ENCODE results near the gene ROR1. TPM values are rescaled to one million over a fixed set of nuclear protein-coding genes. Genes with fewer than 3 reads are reported as not detected.

Gene ROR1
- total and polyA plus RNA-seq, 2 of the 4 experiments (the other 2 are of a cell fraction) = 4.4 to 10.0 TPM

GRCh38 chr1:63729227-63729620 is 44.6 kb upstream of the ROR1 start:
- H3K23ac ChIP-seq (ENCODE audit: low read depth, low read length) = no peak overlapping the region
- ChIA-PET POLR2A (ENCODE audit: unreplicated experiment) (no interaction called here), CTCF (no interaction called here)
- in situ Hi-C loops (cut with MboI; ENCODE audit: low sequenced_read_pairs) (no loop called here), intact Hi-C loops (cut with micrococcal nuclease) (no loop called here), dilution Hi-C loops (cut with HindIII; ENCODE audit: low sequenced_read_pairs, unreplicated experiment) (no loop called here)
- H3K27ac ChIP-seq (ENCODE audit: insufficient read depth, low read length) = no peak overlapping the region
- H3K56ac ChIP-seq (ENCODE audit: extremely low read depth, insufficient read depth, low read length) = no peak overlapping the region
- no peaks in the 10 kb centered on the region; the same call in 1 of the 2 replicates for H4K20me1 ChIP-seq (ENCODE audit: insufficient read depth, low read length)
- H3K79me1 ChIP-seq (ENCODE audit: low read depth in 1 of 2, low read length in 2 of 2) = no peaks in the 10 kb centered on the region
- H2AFZ ChIP-seq (replicated peaks; ENCODE audit: low read length, poor library complexity) = no peak overlapping the region
- H4K5ac ChIP-seq (ENCODE audit: low read depth, low read length) = no peak overlapping the region
- no peak overlapping the region for H3K9ac ChIP-seq (ENCODE audit: low read depth, low read length)
- H3K9me3 ChIP-seq (ENCODE audit: control insufficient read depth, insufficient read depth, low read length) = no peaks in the 10 kb centered on the region
- no peak overlapping the region for H3K4ac ChIP-seq (ENCODE audit: low read depth, low read length)
- no peak overlapping the region for H2BK5ac ChIP-seq (ENCODE audit: low read depth, low read length, poor library complexity, severe bottlenecking)
- no peaks in the 10 kb centered on the region for H3K36me3 ChIP-seq (ENCODE audit: control insufficient read depth, insufficient read depth, low read length)
- no peak overlapping the region for H3K4me2 ChIP-seq (ENCODE audit: low read depth, low read length)
- H2AK9ac ChIP-seq (replicated peaks; ENCODE audit: low read depth, low read length, poor library complexity) = no peak overlapping the region
- H2BK20ac ChIP-seq (ENCODE audit: low read depth, low read length) = no peak overlapping the region
- no peak for TF ChIP-seq ELK1 (IDR thresholded peaks at IDR 0.05; ENCODE audit: borderline replicate concordance, low read depth, low read length)
- no peak for TF ChIP-seq CTCF (conservative IDR thresholded peaks at IDR 0.05; ENCODE audit: low read depth, low read length)
- TF ChIP-seq RFX5 (IDR thresholded peaks at IDR 0.05; ENCODE audit: low read depth, low read length) = no peak
- TF ChIP-seq MAFK (IDR thresholded peaks at IDR 0.05; ENCODE audit: low read depth, low read length) = no peak
- no peak for TF ChIP-seq USF2 (IDR thresholded peaks at IDR 0.05; ENCODE audit: low read depth, low read length)
- no peak for TF ChIP-seq BHLHE40 (IDR thresholded peaks at IDR 0.05; ENCODE audit: low read depth, low read length)
- TF ChIP-seq RAD21 (IDR thresholded peaks at IDR 0.05; ENCODE audit: low read length) = no peak
- TF ChIP-seq MAZ (IDR thresholded peaks at IDR 0.05; ENCODE audit: borderline replicate concordance, low read depth, low read length) = no peak
- TF ChIP-seq MXI1 (IDR thresholded peaks at IDR 0.05; ENCODE audit: borderline replicate concordance, low read depth, low read length) = no peak
- no peak for TF ChIP-seq SMC3 (IDR thresholded peaks at IDR 0.05; ENCODE audit: low read depth, low read length)
- no peak for ATAC-seq (ENCODE audit: low read depth)
- no peak overlapping the region for H2BK15ac ChIP-seq (ENCODE audit: low read depth, low read length)
- BruUV-seq (replicated peaks) = no TSS peak
- no peak overlapping the region for H3K4me3 ChIP-seq (ENCODE audit: insufficient read depth, low read depth, low read length)
- no peak overlapping the region for H2AK5ac ChIP-seq (ENCODE audit: low read depth, low read length)
- 80% methylated on average over 1 of the region's 5 CpGs; no CpG with 5 or more reads in 1 of the 2 experiments for WGBS, 2 experiments (ENCODE audit: extremely low coverage in 2 of 2, insufficient read length in 1 of 2)
- H3K4me1 ChIP-seq (ENCODE audit: control insufficient read depth, insufficient read depth, low read length) = peaks cover 2% of the 10 kb centered on the region; the same call in 1 of the 2 replicates
- H4K8ac ChIP-seq (ENCODE audit: low read depth in 2 of 2, low read length in 2 of 2) = no peak overlapping the region
- H3K14ac ChIP-seq (replicated peaks; ENCODE audit: low read depth, low read length) = no peak overlapping the region
- H2BK120ac ChIP-seq (ENCODE audit: low read depth, low read length) = no peak overlapping the region
- no peak overlapping the region for H4K91ac ChIP-seq (ENCODE audit: insufficient read depth, low read depth, low read length)
- H3K27me3 ChIP-seq (ENCODE audit: control insufficient read depth, insufficient read depth, low read length) = no peaks in the 10 kb centered on the region; the same call in 1 of the 2 replicates
- no peaks in the 10 kb centered on the region for H3K9me1 ChIP-seq (ENCODE audit: insufficient read depth, low read length)
- no peak for DNase-seq
- no peak overlapping the region for H3K18ac ChIP-seq (ENCODE audit: low read depth, low read length)
